Measurements from ENCODE around the gene SLC2A9.

DNA sequence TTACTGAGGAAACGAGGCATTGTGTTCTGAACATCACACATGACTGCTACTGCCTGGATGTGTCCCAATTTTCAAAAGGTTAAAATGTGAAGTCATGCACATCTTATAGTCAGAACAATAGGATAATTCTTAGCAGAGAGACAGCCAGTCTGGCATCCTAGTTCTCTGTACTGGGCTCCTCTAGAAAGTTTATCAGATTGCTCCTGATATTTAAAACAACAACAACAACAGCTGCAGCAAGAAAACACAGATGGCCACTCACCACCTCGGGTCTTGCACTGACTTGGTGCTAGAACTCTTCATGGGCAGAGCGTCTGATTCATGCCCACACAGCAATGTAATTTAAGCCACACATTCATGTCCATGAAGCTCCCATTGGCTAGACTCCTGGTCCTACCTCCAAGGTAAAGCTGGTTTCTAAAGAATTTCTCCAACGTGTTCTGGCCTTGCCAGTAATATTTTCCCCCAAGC is 33.3 kb upstream of the SLC2A9 start:
- TF ChIP-seq YY1 (IDR thresholded peaks at IDR 0.05; ENCODE audit: insufficient read depth, insufficient read length) (no peak), SUZ12 (IDR thresholded peaks at IDR 0.05; ENCODE audit: extremely low read depth, insufficient read depth, insufficient read length) (no peak)

All from NT2/D1 (cell line).